Endothelial cell of umbilical vein (primary cell): Measurements from ENCODE around the gene CUBN.

ENCODE experiments used
- EZH2 ChIP-seq: IDR thresholded peaks from 2 replicates; pipeline ENCODE4 v1.6.1; 2012; ENCODE audit warnings: borderline replicate concordance, low read depth, mild to moderate bottlenecking, moderate library complexity, low read length, inconsistent platforms; ENCODE audit not compliant: severe bottlenecking
- GATA2 ChIP-seq: IDR thresholded peaks from 2 replicates; pipeline ENCODE4 v1.7.0; 2011; ENCODE audit warnings: low read depth, mild to moderate bottlenecking, moderate library complexity, mixed read lengths, low read length; ENCODE audit not compliant: insufficient read length, insufficient read depth
- JUN ChIP-seq: IDR thresholded peaks from 2 replicates; pipeline ENCODE4 v1.6.1; 2011; ENCODE audit warnings: borderline replicate concordance, low read depth; ENCODE audit not compliant: insufficient read length, insufficient read depth
- MYC ChIP-seq: IDR thresholded peaks from one replicate; pipeline ENCODE4 v1.6.1; 2011; ENCODE audit warnings: mild to moderate bottlenecking, low read depth, low read length
- POLR2A ChIP-seq: IDR thresholded peaks from 2 replicates; pipeline ENCODE4 v1.6.1; 2012; ENCODE audit warnings: low read depth, mild to moderate bottlenecking, control low read depth, low read length
- POLR2AphosphoS5 ChIP-seq: IDR thresholded peaks from 2 replicates; pipeline ENCODE4 v1.6.1; 2012; ENCODE audit warnings: low read depth, mild to moderate bottlenecking, control low read depth, low read length, moderate library complexity; ENCODE audit not compliant: insufficient read depth
- TF ChIP-seq, protein P1 (sequence below), 2 donors: IDR thresholded peaks; 1 replicate in 1 of 2; 2 replicates in 1 of 2; pipeline ENCODE4 v1.5.1; 2011; ENCODE audit warnings: low read length in 2 of 2, mild to moderate bottlenecking in 2 of 2, moderate library complexity in 2 of 2, control low read depth in 1 of 2, inconsistent platforms in 1 of 2, low read depth in 1 of 2; ENCODE audit not compliant: insufficient read depth in 1 of 2; ENCODE audit errors: extremely low read depth in 1 of 2
- TF ChIP-seq, protein P2 (sequence below): IDR thresholded peaks from 2 replicates; pipeline ENCODE4 v1.6.1; 2011; ENCODE audit not compliant: insufficient read depth, insufficient read length

DNA sequence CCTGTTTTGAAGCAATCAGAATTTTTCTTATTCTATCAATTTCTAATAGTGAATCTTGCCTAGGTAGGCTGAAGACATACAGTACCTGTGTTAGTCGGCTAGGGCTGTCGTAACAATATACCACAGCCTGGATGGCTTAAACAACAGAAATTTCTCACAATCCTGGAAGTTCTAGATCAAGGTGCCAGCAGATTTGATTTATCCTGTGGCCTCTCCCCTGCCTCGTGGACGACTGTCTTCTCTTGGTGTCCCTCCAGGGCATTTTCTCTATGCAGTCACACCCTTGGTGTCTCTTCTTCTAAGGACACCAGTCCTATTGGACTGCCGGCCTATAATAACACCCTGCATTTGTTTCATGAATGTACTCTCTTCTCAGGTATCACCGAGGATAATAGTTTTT is 310.6 kb downstream of the CUBN start:
- TF ChIP-seq, protein P1, sequence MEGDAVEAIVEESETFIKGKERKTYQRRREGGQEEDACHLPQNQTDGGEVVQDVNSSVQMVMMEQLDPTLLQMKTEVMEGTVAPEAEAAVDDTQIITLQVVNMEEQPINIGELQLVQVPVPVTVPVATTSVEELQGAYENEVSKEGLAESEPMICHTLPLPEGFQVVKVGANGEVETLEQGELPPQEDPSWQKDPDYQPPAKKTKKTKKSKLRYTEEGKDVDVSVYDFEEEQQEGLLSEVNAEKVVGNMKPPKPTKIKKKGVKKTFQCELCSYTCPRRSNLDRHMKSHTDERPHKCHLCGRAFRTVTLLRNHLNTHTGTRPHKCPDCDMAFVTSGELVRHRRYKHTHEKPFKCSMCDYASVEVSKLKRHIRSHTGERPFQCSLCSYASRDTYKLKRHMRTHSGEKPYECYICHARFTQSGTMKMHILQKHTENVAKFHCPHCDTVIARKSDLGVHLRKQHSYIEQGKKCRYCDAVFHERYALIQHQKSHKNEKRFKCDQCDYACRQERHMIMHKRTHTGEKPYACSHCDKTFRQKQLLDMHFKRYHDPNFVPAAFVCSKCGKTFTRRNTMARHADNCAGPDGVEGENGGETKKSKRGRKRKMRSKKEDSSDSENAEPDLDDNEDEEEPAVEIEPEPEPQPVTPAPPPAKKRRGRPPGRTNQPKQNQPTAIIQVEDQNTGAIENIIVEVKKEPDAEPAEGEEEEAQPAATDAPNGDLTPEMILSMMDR (IDR thresholded peaks at IDR 0.05; ENCODE audit: extremely low read depth in 1 of 2, insufficient read depth in 1 of 2, low read depth in 1 of 2, low read length in 2 of 2), result no peak
- TF ChIP-seq POLR2AphosphoS5 (no peak), EZH2 (no peak), POLR2A (no peak), JUN (no peak), GATA2 (no peak), MYC (no peak)
- TF ChIP-seq, protein P2, sequence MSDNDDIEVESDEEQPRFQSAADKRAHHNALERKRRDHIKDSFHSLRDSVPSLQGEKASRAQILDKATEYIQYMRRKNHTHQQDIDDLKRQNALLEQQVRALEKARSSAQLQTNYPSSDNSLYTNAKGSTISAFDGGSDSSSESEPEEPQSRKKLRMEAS, result no peak
